Gastroesophageal sphincter (tissue), 4 donors: Measurements from ENCODE around the gene SESN3. TPM values are rescaled to one million over a fixed set of nuclear protein-coding genes. Genes with fewer than 3 reads are reported as not detected.
"Not testable (repeated sequence)": the region's sequence is repeated elsewhere in the genome, so short reads cannot be mapped to it uniquely, and the experiment has no call there.

Source experiments
- ATAC-seq: fragments of 150-250 bp; one replicate; pipeline ENCODE4 v1.9.1; 2016; ENCODE audit warnings: mild to moderate bottlenecking, moderate library complexity
- H3K27ac ChIP-seq, 4 donors: fragments of 200-600 bp; sonication (generic) in 3 of 4; 1 replicate in 3 of 4; 2 replicates in 1 of 4; pipeline ENCODE4 v1.5.1; 2016 to 2019
- H3K27me3 ChIP-seq: fragments of 200-600 bp; sonication (generic); one replicate; pipeline ENCODE4 v1.5.1; 2019
- H3K36me3 ChIP-seq, 2 donors: fragments of 200-600 bp; sonication (generic); one replicate each; pipeline ENCODE4 v1.5.1; 2019; ENCODE audit warnings: control low read depth in 1 of 2
- H3K4me1 ChIP-seq, 3 donors: fragments of 200-600 bp; sonication (generic); 1 replicate in 2 of 3; 2 replicates in 1 of 3; pipeline ENCODE4 v1.5.1; 2016 to 2019; ENCODE audit warnings: control low read depth in 2 of 3
- H3K4me3 ChIP-seq, 2 donors: fragments of 200-600 bp; sonication (generic); one replicate each; pipeline ENCODE4 v1.5.1; 2019; ENCODE audit warnings: mild to moderate bottlenecking in 1 of 2, moderate library complexity in 1 of 2
- H3K9me3 ChIP-seq, 3 donors: fragments of 200-600 bp; sonication (generic); one replicate each; pipeline ENCODE4 v1.5.1; 2017 to 2019; ENCODE audit warnings: control low read depth in 2 of 3
- EP300 ChIP-seq: sonication (generic); formaldehyde crosslinking; IDR thresholded peaks from one replicate; pipeline ENCODE4 v1.6.1; 2017; ENCODE audit warnings: antibody characterized with exemption, mild to moderate bottlenecking
- POLR2A ChIP-seq, 2 donors: fragments of 450-650 bp; IDR thresholded peaks; one replicate each; pipeline ENCODE4 v1.6.1; 2017; ENCODE audit warnings: antibody characterized with exemption in 2 of 2, mild to moderate bottlenecking in 2 of 2, moderate library complexity in 1 of 2
- POLR2AphosphoS5 ChIP-seq: sonication (generic); formaldehyde crosslinking; IDR thresholded peaks from one replicate; pipeline ENCODE4 v1.6.1; 2017; ENCODE audit warnings: antibody characterized with exemption
- WGBS, 2 donors: methylation state at CpG; one replicate each; pipeline ENCODE4 v1.1.5; 2018; ENCODE audit warnings: low coverage in 1 of 2; 5-methylcytosine and 5-hydroxymethylcytosine counted together
- total RNA-seq, 4 donors: library from RNA; depleted of rRNA; stranded (reverse); fragments of >200 nt; gene quantifications; one replicate each; pipeline ENCODE4 v1.1.0, GENCODE V29; 2016
- TF ChIP-seq, protein P1 (sequence below), 4 experiments: fragments of 200-600 bp in 2 of 4; fragments of 450-650 bp in 2 of 4; sonication (generic) in 1 of 4; IDR thresholded peaks; one replicate each; pipeline ENCODE4 v1.5.1; 2017 to 2019; ENCODE audit warnings: antibody characterized with exemption in 4 of 4, mild to moderate bottlenecking in 2 of 4, moderate library complexity in 2 of 4

SESN3 gene
- total RNA-seq, result 10 to 100 TPM; 24.5 to 32.8 (median 28.8) TPM

DNA sequence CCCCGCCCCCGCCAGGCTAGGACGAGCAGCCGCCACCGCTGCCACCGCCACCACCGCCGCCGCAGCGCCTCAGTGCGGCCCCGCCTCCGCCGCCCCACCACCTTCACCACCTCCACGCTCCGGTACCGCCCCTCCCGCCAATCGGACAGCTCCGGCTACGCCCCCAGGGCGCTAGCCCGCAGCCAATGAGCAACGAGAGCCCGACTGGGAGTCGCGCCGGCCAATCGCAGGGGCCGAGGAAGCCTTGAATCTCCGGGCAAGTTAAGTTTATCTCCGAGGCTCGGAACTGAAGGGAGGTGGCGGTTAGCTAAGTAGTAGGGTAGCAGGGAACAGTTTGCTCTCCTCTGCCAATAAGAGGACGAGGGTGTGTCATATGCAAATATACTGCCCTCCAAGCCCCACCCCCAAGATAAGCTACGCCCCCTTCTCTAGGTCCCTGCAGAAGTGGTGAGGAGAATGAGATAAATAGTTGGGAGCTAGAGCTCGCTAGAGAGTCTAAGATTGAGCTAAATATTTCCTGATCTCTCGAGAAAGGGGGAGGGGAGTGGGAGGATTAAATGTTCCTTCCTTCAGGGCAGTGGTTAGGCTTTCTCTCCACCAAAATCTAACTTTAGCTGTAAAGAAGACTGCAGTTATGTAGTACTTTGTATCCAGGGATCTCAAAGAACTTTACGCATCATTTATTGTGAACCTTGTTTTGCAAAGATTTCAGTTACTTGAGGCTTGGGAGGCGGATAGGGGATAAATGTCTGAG lies at the start of gene SESN3:
Gene SESN3 (minus strand): TSS at position 76 of the 754 bp plus-strand sequence. CDS start 342 bp downstream, outside the sequence.
- Histone ChIP-seq H3K27me3 (no peaks in the 10 kb centered on the region), H3K4me3 (peak within 1 kb of the TSS; percentile 61 to 82), H3K27ac (peak within 1 kb of the TSS; percentile 71 to 96 (median 90)), H3K36me3 (no peaks in the 10 kb centered on the region), H3K4me1 (peaks cover 0 to 44% (median 5%) of the 10 kb centered on the region in 3 donors), H3K9me3 (no peaks in the 10 kb centered on the region)
- 0 to 2% methylated on average over 4 to 5 of the region's 40 CpGs for WGBS, 2 donors
- TF ChIP-seq POLR2A (IDR thresholded peaks at IDR 0.05) (peak; percentile 32 to 50), POLR2AphosphoS5 (peak; percentile 76), EP300 (no peak)
- TF ChIP-seq, protein P1, sequence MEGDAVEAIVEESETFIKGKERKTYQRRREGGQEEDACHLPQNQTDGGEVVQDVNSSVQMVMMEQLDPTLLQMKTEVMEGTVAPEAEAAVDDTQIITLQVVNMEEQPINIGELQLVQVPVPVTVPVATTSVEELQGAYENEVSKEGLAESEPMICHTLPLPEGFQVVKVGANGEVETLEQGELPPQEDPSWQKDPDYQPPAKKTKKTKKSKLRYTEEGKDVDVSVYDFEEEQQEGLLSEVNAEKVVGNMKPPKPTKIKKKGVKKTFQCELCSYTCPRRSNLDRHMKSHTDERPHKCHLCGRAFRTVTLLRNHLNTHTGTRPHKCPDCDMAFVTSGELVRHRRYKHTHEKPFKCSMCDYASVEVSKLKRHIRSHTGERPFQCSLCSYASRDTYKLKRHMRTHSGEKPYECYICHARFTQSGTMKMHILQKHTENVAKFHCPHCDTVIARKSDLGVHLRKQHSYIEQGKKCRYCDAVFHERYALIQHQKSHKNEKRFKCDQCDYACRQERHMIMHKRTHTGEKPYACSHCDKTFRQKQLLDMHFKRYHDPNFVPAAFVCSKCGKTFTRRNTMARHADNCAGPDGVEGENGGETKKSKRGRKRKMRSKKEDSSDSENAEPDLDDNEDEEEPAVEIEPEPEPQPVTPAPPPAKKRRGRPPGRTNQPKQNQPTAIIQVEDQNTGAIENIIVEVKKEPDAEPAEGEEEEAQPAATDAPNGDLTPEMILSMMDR (IDR thresholded peaks at IDR 0.05), result peak in 1 of 4 experiments; percentile 27
- ATAC-seq, result peak; percentile 97

DNA sequence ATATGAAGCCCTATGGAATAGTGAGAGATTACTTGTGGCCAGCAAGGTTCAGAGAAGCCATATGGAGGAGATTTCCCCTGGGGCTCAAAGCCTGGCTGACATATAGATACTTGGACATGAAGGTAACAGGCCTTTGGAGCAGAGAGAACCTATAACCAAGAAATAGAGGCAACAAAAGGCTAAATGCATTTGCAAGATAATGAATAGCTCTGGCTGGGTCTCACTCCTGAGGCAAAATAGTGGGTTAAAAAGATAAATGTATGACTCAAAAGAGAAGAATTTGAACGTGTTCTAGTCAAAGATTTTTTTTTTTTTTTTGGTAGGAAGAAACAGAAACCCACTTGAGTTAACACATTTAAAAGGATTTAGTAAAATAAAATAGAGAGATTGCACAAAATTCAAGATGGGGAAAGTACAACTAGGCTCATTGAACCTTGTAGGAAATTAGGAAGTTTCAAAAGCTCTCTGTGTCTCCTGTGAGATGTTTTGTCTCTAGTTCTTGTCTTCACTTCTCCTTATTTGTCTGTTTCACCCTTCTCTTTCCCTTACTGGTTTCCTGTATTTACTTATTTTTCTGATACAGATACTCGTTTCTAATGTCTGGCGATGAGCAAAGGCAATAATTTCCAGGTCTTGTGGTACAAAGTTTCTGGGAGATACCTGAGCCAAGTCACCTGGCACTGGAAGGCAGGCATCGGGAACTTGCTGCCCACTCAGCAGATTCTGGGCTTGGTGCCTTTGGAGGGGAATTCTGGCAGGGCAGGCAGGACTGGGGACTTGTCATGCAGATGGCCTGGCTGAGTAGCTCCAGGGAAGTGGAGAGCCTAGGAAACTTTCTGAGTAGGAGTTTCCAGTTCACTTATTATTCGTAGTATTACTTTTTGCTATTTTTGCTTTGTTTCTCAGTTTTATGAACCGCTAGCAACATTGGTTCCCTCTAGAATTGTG lies 49.2 kb upstream of the SESN3 start:
- Histone ChIP-seq H3K27ac (no peak overlapping the region), H3K36me3 (no peaks in the 10 kb centered on the region), H3K4me1 (peaks cover 4 to 22% (median 4%) of the 10 kb centered on the region in 3 donors), H3K9me3 (no peaks in the 10 kb centered on the region), H3K27me3 (no peaks in the 10 kb centered on the region), H3K4me3 (no peak overlapping the region)
- 39 to 47% methylated on average over 4 to 5 of the region's 6 CpGs for WGBS, 2 donors
- ATAC-seq, result no peak
- TF ChIP-seq, protein P1 (IDR thresholded peaks at IDR 0.05), result no peak
- no peak for TF ChIP-seq POLR2A (IDR thresholded peaks at IDR 0.05)
- TF ChIP-seq EP300, result no peak
- no peak for TF ChIP-seq POLR2AphosphoS5

GRCh38 chr11:95277868-95278267 lies 46.9 kb upstream of the SESN3 start:
- 86 to 100% methylated on average over 1 to 2 of the region's 2 CpGs for WGBS, 2 donors
- Histone ChIP-seq H3K36me3 (no peaks in the 10 kb centered on the region), H3K4me3 (no peak overlapping the region), H3K27ac (no peak overlapping the region), H3K4me1 (peaks cover 4 to 22% (median 4%) of the 10 kb centered on the region in 3 donors), H3K9me3 (no peaks in the 10 kb centered on the region), H3K27me3 (no peaks in the 10 kb centered on the region)
- ATAC-seq, result no peak
- TF ChIP-seq EP300 (no peak), POLR2AphosphoS5 (no peak), POLR2A (IDR thresholded peaks at IDR 0.05) (no peak)
- TF ChIP-seq, protein P1 (IDR thresholded peaks at IDR 0.05), result no peak

GRCh38 chr11:95276139-95276538 lies 45.1 kb upstream of the SESN3 start:
- TF ChIP-seq POLR2AphosphoS5, result no peak
- WGBS, 2 donors, result 84% methylated on average over 4 of the region's 4 CpGs
- peaks cover 0 to 11% (median 0%) of the 10 kb centered on the region in 3 donors for H3K4me1 ChIP-seq
- ATAC-seq, result no peak
- no peak overlapping the region for H3K4me3 ChIP-seq
- H3K27ac ChIP-seq, result no peak overlapping the region
- no peaks in the 10 kb centered on the region for H3K27me3 ChIP-seq
- H3K36me3 ChIP-seq, result no peaks in the 10 kb centered on the region
- H3K9me3 ChIP-seq, result no peaks in the 10 kb centered on the region

DNA sequence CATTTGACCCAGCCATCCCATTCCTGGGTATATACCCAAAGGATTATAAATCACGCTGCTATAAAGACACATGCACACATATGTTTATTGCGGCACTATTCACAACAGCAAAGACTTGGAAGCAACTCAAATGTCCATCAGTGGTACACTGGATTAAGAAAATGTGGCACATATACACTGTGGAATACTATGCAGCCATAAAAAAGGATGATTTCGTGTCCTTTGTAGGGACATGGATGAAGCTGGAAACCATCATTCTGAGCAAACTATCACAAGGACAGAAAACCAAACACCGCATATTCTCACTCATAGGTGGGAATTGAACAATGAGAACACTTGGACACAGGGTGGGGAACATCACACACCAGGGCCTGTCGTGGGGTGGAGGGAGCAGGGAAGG lies 42.6 kb upstream of the SESN3 start:
- H3K27me3 ChIP-seq, H3K4me3 ChIP-seq, H3K9me3 ChIP-seq, ATAC-seq, H3K27ac ChIP-seq, H3K4me1 ChIP-seq, H3K36me3 ChIP-seq: not testable (repeated sequence)
- 78 to 89% methylated on average over 3 to 4 of the region's 5 CpGs for WGBS, 2 donors
